Measurements from ENCODE around the gene RAB11FIP4.
A peak's percentile ranks its signal among the peaks of the same experiment; 100 is the strongest.

The RAB11FIP4 gene

DNA sequence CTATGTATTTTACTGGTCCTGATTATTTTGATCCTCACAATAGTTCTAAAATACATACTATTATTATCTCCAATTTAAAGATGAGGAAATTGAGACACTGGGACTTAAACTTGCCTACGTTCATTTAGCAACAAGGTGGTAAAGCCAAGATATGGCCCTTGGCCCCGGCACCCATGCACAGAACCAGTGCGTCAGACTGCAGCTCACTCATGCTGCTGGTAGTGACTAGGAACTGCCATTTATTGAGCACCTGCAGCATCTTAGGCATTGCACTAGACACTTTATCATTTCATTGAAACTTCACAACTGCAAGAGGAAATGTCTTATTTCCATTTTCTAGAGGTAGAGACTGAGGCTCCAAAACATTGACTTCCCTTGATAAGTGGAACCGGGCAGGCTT is 93.3 kb downstream of the RAB11FIP4 start:
- no peak for DNase-seq (ENCODE audit: low read depth)

DNA sequence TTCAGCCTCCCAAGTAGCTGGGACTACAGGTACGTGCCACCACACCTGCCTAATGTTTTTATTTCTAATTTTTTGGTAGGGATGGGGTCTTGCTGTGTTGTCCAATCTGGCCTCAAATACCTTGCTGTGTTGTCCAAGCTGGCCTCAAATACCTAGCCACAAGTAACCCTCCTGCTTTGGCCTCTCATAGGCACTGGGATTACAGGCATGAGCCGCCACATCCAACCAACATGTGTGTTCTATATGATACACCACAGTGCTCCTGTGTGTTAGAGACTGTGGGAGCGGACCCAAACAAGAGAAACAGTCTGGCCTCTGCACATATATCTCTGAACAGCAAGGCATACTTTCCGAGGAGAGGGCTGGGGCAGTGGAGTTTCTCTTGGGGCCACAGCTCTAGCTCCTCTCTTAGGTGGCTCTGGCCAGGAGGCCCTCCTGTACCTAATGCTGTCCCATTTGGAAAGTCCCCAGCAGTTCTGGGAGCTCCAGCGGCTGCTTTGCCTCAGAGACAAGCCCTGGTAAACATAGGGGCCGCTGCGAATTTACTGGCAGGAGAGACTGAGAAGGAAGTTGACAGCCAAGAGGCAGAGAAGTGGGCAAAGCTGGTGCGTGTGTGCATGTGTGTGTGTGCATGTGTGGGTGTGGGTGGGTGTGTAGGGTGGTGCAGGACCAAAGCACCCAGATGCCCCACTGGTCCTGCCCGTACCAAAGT is 95.0 kb downstream of the RAB11FIP4 start:
- DNase-seq (ENCODE audit: low read depth) = no peak

DNA sequence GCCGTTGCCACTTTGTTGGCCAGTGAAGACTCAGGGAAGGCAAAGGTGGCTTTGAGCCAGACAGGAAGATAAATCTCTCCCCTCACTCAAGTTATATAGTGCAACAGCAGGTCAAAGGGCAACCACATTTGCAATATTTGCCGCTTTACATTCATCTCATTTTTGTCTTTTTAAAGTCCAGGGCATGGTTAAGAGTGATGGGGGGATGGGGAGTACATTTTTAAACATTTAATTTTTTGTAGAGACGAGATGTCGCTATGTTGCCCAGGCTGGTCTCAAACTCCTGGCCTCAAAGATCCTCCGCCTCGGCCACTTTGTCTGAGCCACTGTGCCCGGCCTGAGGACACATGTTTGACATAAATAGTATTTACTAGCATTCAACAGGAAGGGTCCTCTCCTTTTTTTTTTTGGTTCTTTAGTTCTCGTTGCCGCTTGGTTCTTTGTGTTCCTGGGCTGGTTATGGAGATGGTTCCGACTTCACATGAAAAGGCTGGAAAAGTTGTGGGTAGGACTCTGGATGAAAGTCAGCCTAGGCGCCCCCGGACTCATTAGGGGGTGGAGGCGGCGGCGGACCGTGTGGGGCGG is 95.7 kb downstream of the RAB11FIP4 start:
- no peak for DNase-seq (ENCODE audit: low read depth)

DNA sequence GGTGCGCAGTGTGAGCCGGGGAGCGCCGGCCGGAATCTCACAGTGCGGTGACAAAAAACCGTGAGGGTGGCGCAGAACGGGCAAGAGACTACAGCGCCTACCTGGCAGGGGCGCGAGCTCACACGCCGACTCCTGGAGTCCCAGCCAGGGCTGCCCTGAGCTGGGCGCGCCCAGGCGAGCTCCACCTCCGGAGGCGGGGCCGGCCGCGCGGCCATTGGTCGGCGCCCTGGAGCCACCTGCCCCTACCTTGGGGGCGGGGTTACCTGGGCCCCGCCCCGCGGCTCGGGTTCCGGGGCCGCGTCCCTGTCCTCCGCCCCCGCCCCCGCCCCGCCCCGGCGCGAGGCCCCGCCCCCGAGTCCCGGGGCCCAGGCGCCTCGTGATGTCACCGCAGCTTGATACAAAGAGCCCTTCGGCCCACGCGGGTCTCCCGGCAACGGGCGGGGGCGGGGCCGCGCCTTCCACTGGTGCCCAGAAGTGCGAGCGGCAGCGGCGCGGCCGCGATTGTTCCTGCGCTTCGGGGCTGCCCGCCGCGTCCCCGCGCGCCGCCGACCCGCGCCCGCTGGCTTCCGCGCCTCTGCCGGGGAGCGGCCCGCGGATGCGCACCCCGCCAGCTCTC is 96.3 kb downstream of the RAB11FIP4 start:
- DNase-seq (ENCODE audit: low read depth) = peak; percentile 92

- no peak for DNase-seq (ENCODE audit: low read depth)
Measured at GRCh38 chr17:31488264-31488981, 96.9 kb downstream of the RAB11FIP4 start.

- no peak for DNase-seq (ENCODE audit: low read depth)
Measured at GRCh38 chr17:31488982-31489294, 97.5 kb downstream of the RAB11FIP4 start.

GRCh38 chr17:31489295-31490018 is 98.0 kb downstream of the RAB11FIP4 start:
- DNase-seq (ENCODE audit: low read depth) = no peak

DNA sequence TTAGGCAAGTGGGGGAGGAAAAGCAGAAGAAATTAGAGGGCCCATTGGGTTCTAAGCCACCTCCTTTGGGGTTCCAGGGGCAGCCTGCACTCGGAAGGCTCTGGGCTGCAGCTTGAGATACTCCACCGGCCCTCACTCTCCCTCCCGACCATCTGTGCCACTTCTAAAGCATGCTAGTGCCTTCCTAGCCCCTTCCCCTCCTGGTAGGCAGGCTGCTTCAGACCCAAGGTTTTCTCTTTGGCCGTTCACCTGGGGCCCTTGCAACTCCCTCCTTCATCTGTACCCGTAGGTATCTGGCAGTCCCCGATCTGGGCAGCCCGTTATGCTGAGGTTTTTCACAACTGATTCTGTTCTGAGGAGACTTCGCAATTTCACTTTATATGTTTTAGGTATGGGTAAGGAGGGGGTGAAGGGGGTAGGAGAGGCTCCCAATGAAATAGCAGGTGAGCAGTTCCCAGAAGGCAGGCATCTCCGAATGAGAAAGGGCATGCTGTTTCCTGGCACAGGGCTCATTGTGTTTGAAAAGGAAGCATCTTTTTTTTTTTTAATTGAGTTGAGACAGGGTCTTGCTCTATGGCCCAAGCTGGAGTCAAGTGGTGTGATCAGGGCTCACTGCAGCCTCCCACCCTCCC is 98.7 kb downstream of the RAB11FIP4 start:
- DNase-seq (ENCODE audit: low read depth) = no peak

DNA sequence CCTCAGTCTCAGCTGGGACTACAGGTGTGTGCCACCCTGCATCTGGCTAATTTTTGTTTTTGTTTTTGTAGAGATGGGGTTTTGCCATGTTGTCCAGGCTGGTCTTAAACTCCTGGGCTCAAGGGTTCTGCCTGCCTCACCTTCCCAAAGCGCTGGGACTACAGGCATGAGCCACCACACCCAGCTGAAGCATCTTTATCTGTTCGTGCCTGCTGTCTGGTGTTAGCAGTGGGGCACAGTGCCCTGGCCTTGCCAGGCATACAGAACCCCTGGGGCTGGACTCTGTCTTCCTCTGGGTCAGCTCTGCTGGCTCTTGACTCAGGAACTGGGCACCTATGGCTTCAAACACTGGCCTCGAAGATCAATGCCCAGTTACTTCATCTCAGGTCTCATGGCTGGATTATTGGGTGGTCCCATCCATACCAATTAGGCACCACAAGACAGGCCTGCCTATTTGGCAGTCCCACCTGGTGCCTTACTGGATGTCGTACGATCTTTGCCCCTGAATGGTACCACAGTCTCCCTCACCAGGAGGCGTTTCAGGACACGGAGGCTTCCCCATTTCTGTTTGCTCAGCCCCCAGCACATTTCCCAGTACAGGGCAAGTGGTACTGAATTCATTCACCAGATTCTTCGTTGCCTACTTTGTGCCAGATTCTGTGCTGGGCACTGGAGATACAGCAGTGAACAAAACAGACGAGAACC is 99.3 kb downstream of the RAB11FIP4 start:
- no peak for DNase-seq (ENCODE audit: low read depth)

DNA sequence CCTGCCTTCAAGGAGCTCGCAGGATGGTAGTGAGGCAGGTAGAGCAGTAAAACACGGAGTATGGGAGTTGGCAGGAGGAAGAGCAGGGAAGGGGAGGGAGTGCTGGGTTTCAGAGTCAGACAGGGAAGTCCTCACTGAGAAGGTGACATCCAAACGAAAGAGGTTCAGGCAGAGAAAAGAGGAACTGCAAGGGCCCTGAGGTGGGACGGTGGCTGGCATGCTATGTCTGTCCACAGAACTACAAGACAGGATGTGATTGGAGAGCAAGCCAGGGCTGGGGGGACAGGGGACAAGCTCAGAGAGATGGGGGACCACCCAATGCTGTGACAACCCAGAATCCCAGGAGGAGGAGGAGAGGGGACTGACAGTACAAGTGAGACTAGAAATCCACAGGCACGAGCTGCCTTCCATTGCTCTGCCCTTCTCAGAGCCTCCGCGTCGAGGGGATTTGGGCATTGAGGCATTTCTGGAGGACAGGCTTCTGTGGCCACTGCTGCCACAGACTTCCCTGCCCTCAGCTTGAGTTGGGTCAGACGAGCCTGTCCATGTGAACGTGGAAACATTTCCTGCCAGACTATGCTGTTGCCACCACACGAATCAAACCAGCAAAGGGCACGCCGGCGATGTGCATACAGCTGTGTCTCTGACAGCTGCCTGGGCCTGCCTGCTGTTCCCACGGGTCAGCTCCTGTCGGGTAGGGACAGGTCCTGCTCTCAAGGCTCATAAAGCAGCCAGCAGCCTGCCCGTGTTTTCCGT is 100.1 kb downstream of the RAB11FIP4 start:
- DNase-seq (ENCODE audit: low read depth) = no peak

DNA sequence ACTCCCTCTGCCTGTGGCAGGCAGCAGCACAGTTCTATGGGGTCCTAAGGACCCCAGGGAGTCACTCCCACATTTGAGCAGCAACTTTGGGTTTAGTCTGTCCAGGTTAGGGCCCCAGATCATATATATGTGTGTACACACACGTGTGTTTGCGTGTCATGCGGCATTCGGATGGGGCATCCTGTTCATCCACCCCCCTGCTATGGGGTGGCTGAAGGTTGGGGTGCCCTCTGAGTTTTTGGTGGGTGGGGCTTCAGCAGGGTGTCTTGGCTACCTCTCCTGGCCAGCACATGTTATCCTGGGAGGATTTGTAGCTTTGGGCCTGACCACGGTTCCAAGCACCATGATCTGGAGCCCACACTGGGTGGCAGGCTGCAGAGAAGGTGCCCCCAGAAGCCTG is 100.7 kb downstream of the RAB11FIP4 start:
- DNase-seq (ENCODE audit: low read depth) = no peak

GRCh38 chr17:31492880-31493655 is 101.6 kb downstream of the RAB11FIP4 start:
- DNase-seq (ENCODE audit: low read depth) = peak; percentile 79

DNA sequence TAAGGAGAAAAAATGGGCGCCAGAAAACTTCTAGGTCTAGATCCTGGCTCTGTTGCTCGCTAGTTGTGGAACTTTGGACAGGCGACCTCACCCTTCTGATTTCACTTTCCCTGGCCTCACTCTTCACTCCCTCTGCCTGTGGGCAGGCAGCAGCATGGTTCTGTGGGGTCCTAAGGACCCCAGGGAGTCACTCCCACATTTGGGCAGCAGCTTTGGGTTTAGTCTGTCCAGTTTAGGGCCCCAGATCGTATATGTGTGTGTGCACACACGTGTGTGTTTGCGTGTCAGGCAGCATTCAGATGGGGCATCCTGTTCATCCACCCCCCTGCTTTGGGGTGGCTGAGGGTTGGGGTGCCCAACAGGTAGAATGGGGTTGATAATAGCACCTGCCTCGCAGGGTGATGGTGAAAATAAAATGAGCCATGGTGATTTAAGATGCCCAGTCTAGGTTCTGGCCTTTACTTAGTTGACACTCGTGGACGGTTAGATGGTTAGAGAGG is 102.2 kb downstream of the RAB11FIP4 start:
- DNase-seq (ENCODE audit: low read depth) = no peak

GRCh38 chr17:31494259-31495021 is 103.0 kb downstream of the RAB11FIP4 start:
- DNase-seq (ENCODE audit: low read depth) = no peak

DNA sequence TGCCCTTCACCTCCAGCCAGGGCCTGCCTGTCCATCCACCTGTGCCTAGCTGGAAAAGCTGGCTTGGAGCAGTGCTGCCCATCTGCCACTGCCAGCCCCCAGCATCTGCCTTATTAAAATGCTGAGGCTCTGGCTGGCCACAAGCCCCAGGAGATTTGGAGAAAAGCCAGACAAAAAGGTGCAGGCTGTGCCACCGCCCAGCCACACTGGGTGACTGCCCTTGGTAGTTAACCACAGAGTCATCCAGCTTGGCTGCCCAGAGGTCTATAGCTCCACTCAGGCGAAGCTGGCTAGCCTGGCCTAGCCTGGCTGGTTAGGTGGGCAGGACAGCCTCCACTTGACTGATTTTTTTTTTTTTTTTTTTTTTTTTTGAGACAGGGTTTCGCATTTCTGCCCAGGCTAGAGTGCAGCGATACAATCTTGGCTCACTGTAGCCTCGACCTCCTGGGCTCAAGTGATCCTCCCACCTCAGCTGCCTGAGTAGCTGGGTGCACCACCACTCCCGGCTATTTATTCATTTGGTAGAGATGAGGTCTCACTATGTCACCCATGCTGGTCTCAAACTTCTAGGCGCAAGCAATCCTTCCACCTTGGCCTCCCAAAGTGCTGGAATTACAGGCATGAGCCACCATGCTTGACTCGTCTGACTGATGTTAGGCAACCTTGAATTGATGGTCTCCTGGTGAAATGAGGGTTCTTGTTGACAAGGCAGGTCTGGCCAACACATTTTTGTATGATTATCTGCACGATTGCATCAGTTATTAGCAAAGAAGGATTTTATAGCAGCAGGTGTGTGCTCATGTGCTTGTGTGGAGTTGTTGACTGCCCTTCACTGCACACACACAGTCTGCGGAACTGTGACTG is 103.8 kb downstream of the RAB11FIP4 start:
- DNase-seq (ENCODE audit: low read depth) = no peak

DNA sequence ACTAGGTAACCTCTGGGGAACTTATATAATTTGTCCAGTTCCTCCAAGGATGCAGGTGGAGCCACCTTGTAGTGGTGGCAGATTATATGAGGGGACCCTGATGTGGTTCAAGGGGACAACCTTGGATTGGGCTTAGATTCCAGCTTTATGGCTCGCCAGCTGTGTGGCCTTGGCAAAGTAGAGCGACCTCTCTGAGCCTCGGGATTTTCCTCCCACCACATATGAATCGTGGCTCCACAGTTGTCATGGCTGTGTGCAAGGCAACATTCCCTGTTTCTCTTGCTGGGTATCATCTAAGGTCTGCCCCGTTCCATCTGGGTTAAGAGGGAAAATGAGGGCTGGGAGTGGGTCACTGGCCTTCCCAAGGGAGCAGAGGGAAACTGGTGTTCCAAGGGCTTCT is 104.6 kb downstream of the RAB11FIP4 start:
- DNase-seq (ENCODE audit: low read depth) = no peak

- no peak for DNase-seq (ENCODE audit: low read depth)
Measured at GRCh38 chr17:31496601-31497000, 105.1 kb downstream of the RAB11FIP4 start.

DNA sequence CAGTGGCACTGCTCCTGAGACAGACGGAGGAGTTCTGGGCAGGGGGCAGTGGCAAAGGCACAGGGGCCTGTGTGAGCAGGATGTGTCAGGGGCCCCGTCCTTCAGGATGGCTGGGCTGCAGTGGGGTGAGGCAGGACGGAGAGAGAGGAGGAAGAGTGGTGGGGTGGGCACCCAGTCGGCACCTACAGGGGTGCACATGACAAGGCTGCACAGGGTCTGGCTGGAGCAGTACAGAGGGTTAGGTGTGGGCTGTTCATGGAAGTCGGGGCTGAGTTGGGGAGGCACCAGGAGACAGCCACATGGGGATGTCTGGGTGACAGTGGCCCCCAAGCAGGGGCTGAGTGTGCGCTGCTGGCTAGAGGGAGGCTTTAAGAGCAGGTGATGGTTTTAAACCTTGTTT is 106.0 kb downstream of the RAB11FIP4 start:
- DNase-seq (ENCODE audit: low read depth) = no peak
